Mesothelial cell of epicardium (in vitro differentiated cells): ENCODE data around the gene APOO. TPM values are rescaled to one million over a fixed set of nuclear protein-coding genes. Genes with fewer than 3 reads are reported as not detected.

ENCODE experiments used
- DNase-seq, 2 experiments: peaks; one replicate each; pipeline ENCODE4 v3.0.0; 2021; ENCODE audit warnings: low spot score in 2 of 2; ENCODE audit not compliant: unreplicated experiment in 2 of 2
- H3K27ac Mint-ChIP-seq: 2 replicates; pipeline ENCODE4 v1.8.0; 2021; ENCODE audit warnings: mixed read lengths
- H3K27me3 Mint-ChIP-seq: 2 replicates; pipeline ENCODE4 v1.8.0; 2021; ENCODE audit warnings: low read depth, mixed read lengths
- H3K36me3 Mint-ChIP-seq: 2 replicates; pipeline ENCODE4 v1.8.0; 2021; ENCODE audit warnings: mixed read lengths
- H3K4me1 Mint-ChIP-seq: 2 replicates; pipeline ENCODE4 v1.8.0; 2021; ENCODE audit warnings: mixed read lengths
- H3K4me3 Mint-ChIP-seq: 2 replicates; pipeline ENCODE4 v1.8.0; 2021; ENCODE audit warnings: mild to moderate bottlenecking, moderate library complexity, mixed read lengths
- H3K9me3 Mint-ChIP-seq: 2 replicates; pipeline ENCODE4 v1.8.0; 2021; ENCODE audit warnings: mixed read lengths
- CTCF ChIP-seq: fragments of 200-600 bp; sonication (generic); IDR thresholded peaks from one replicate; pipeline ENCODE4 v1.5.0; 2021; ENCODE audit warnings: antibody characterized with exemption; ENCODE audit not compliant: unreplicated experiment
- total RNA-seq: library from RNA; stranded (reverse); gene quantifications from 3 replicates; pipeline ENCODE4 v1.2.1, GENCODE V29; 2021

APOO gene
- total RNA-seq, 1 donor from 2014 or later = 50.5 TPM

GRCh38 chrX:23885803-23886202, 21.9 kb downstream of the APOO start:
- H3K4me1 Mint-ChIP-seq = peaks cover 38% of the 10 kb centered on the region
- no peak for TF ChIP-seq CTCF
- peak overlapping the region; percentile 81 for H3K27ac Mint-ChIP-seq
- no peaks in the 10 kb centered on the region for H3K9me3 Mint-ChIP-seq
- H3K36me3 Mint-ChIP-seq = peaks cover 6% of the 10 kb centered on the region
- no peak for DNase-seq
- no peak overlapping the region for H3K4me3 Mint-ChIP-seq
- H3K27me3 Mint-ChIP-seq = no peaks in the 10 kb centered on the region

- Mint-ChIP-seq H3K27me3 (no peaks in the 10 kb centered on the region), H3K4me3 (no peak overlapping the region), H3K4me1 (peaks cover 39% of the 10 kb centered on the region), H3K36me3 (peaks cover 5% of the 10 kb centered on the region), H3K27ac (peak overlapping the region; percentile 62), H3K9me3 (no peaks in the 10 kb centered on the region)
- TF ChIP-seq CTCF = no peak
- DNase-seq = no peak
Observed at GRCh38 chrX:23884427-23885024, 23.2 kb downstream of the APOO start.

DNA sequence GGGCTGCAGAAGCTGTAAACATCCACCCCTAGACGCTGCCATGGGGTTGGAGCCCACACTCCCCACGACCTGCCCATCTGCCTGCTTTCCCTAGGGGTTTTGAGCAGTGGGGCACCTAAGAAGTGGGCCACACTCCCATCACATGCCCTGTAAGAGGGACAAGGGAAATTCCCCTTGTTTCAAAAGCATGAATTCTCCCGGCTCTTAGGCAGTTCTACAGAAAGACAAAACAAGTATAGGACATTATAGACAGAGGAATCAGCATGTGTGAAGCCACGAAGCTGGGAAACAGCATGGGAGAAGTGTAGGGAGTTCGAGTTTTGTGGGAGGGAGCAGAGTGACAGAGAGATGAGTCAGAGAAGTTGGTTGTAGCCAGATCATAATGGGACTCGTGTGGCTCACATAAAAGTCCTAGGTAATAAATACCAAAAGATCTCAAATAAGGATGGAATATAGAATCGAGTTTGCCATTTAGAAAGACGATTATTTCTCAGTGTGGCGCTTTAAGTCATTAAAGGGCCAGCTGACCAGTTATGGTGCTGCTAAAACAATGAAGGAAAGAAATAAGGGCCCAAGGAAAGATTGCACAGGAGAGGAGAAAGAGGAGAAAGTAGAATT, 23.9 kb downstream of the APOO start:
- Mint-ChIP-seq H3K27ac (peak overlapping the region; percentile 25), H3K9me3 (no peaks in the 10 kb centered on the region), H3K36me3 (peaks cover 5% of the 10 kb centered on the region), H3K4me3 (no peak overlapping the region), H3K4me1 (peaks cover 34% of the 10 kb centered on the region), H3K27me3 (no peaks in the 10 kb centered on the region)
- DNase-seq = no peak
- no peak for TF ChIP-seq CTCF

DNA sequence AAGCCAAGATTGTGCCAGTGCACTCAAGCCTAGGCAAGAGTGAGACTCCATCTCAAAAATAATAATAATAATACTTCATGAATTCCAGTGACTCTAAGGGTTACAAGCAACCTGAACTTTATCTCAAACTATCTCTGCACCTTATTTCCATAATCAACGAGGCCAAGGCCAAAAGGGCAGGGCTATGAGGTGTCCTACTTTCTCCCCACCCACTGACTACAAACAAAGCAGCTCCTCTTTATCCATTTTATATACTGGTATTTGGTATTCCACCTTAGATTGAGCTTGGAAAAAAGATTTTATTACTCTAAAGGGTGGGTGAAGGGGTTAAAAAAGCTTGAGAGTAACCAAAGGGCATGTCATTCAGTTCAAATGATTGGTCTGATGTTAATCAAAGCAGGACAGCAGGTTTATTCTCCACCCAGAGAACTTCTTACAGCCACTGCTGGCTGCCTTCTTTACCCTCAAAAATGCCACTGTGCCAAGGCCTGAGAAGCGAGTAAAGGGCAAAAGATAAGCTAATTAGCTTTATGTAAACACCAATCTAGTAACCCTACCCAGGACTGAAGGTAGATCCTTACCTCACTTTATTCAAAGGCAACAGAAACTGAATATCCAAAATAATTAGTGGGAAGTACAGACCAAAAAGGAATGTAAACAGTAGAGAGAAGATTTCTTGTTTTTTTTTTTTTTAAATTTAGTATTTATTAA, 28.2 kb downstream of the APOO start:
- peaks cover 3% of the 10 kb centered on the region for H3K36me3 Mint-ChIP-seq
- H3K9me3 Mint-ChIP-seq = no peaks in the 10 kb centered on the region
- no peak for TF ChIP-seq CTCF
- DNase-seq = no peak
- H3K27me3 Mint-ChIP-seq = no peaks in the 10 kb centered on the region
- H3K27ac Mint-ChIP-seq = peak overlapping the region; percentile 57
- H3K4me1 Mint-ChIP-seq = peaks cover 24% of the 10 kb centered on the region
- H3K4me3 Mint-ChIP-seq = no peak overlapping the region

- no peak overlapping the region for H3K27ac Mint-ChIP-seq
- H3K4me1 Mint-ChIP-seq = no peaks in the 10 kb centered on the region
- no peak for TF ChIP-seq CTCF
- H3K4me3 Mint-ChIP-seq = no peak overlapping the region
- H3K9me3 Mint-ChIP-seq = no peaks in the 10 kb centered on the region
- no peaks in the 10 kb centered on the region for H3K27me3 Mint-ChIP-seq
- DNase-seq = no peak
- H3K36me3 Mint-ChIP-seq = peaks cover 21% of the 10 kb centered on the region
Observed at GRCh38 chrX:23871905-23872546, 35.7 kb downstream of the APOO start.
